GM23248 (cell line): ENCODE results near the gene C2orf72. TPM values are rescaled to one million over a fixed set of nuclear protein-coding genes. Genes with fewer than 3 reads are reported as not detected.

ENCODE experiments used
- DNase-seq: peaks from one replicate; pipeline ENCODE4 v3.0.0-alpha.2; 2015
- H2AFZ ChIP-seq: fragments of 200-600 bp; sonication (generic); 2 replicates; pipeline ENCODE4 v1.6.1; 2016; ENCODE audit warnings: antibody characterized with exemption
- H3F3A ChIP-seq: fragments of 200-600 bp; sonication (generic); 2 replicates; pipeline ENCODE4 v1.6.1; 2016; ENCODE audit warnings: mild to moderate bottlenecking, antibody characterized with exemption, mixed run types; ENCODE audit not compliant: insufficient read depth
- H3K27ac ChIP-seq: fragments of 200-600 bp; sonication (generic); 2 replicates; pipeline ENCODE4 v1.5.1; 2016; ENCODE audit warnings: mild to moderate bottlenecking
- H3K27me3 ChIP-seq: fragments of 200-600 bp; sonication (generic); replicated peaks from 2 replicates; pipeline ENCODE4 v1.6.1; 2016; ENCODE audit warnings: mild to moderate bottlenecking; ENCODE audit not compliant: insufficient read depth
- H3K36me3 ChIP-seq: fragments of 200-600 bp; sonication (generic); 2 replicates; pipeline ENCODE4 v1.6.1; 2016; ENCODE audit warnings: low read depth, mild to moderate bottlenecking
- H3K4me1 ChIP-seq: fragments of 200-600 bp; sonication (generic); 2 replicates; pipeline ENCODE4 v1.6.1; 2016; ENCODE audit warnings: mild to moderate bottlenecking; ENCODE audit not compliant: insufficient read depth
- H3K4me2 ChIP-seq: fragments of 200-600 bp; sonication (generic); one replicate; pipeline ENCODE4 v1.6.1; 2016; ENCODE audit warnings: mild to moderate bottlenecking; ENCODE audit not compliant: unreplicated experiment
- H3K4me3 ChIP-seq: fragments of 200-600 bp; sonication (generic); 2 replicates; pipeline ENCODE4 v1.5.1; 2016; ENCODE audit warnings: mild to moderate bottlenecking
- H3K79me2 ChIP-seq: fragments of 200-600 bp; sonication (generic); 2 replicates; pipeline ENCODE4 v1.6.1; 2016; ENCODE audit warnings: mild to moderate bottlenecking; ENCODE audit not compliant: insufficient read depth
- H3K9ac ChIP-seq: fragments of 200-600 bp; sonication (generic); 2 replicates; pipeline ENCODE4 v1.6.1; 2016; ENCODE audit warnings: mild to moderate bottlenecking
- H3K9me2 ChIP-seq: fragments of 200-600 bp; sonication (generic); 2 replicates; pipeline ENCODE4 v1.6.1; 2016; ENCODE audit warnings: mixed run types, mild to moderate bottlenecking, moderate library complexity; ENCODE audit not compliant: insufficient read depth
- H3K9me3 ChIP-seq: fragments of 200-600 bp; sonication (generic); one replicate; pipeline ENCODE4 v1.6.1; 2017; ENCODE audit warnings: low read depth
- H4K20me1 ChIP-seq: fragments of 200-600 bp; sonication (generic); 2 replicates; pipeline ENCODE4 v1.6.0; 2016; ENCODE audit not compliant: insufficient read depth
- EZH2 ChIP-seq: fragments of 200-600 bp; sonication (generic); IDR thresholded peaks from 2 replicates; pipeline ENCODE4 v1.6.1; 2018; ENCODE audit warnings: antibody characterized with exemption, mild to moderate bottlenecking; ENCODE audit not compliant: insufficient read depth, poor library complexity, severe bottlenecking
- EZH2phosphoT487 ChIP-seq: fragments of 200-600 bp; sonication (generic); IDR thresholded peaks from 2 replicates; pipeline ENCODE4 v1.6.1; 2018; ENCODE audit warnings: antibody characterized with exemption, moderate library complexity, mild to moderate bottlenecking, low read depth; ENCODE audit not compliant: insufficient read depth
- WGBS, 2 experiments: methylation state at CpG; one replicate each; pipeline ENCODE4 v1.1.6; 2015 to 2017; ENCODE audit warnings: low lambda C conversion rate in 2 of 2, low coverage in 1 of 2; ENCODE audit errors: missing lambda C conversion rate in 2 of 2; 5-methylcytosine and 5-hydroxymethylcytosine counted together
- in situ Hi-C: fragments of 300-500 bp; cut with MboI; formaldehyde crosslinking; loops from 2 replicates; pipeline ENCODE4 v1.15.0; 2020
- polyA plus RNA-seq: library from polyadenylated mRNA; unstranded; fragments of >200 nt; fragmentation: Nextera tagmentation; extraction: Ambion mirVana; gene quantifications from 2 replicates; pipeline ENCODE4 v1.2.1, GENCODE V29; 2016
- total RNA-seq: library from RNA; depleted of rRNA; stranded (reverse); fragments of >200 nt; shearing (Covaris generic); gene quantifications from 2 replicates; pipeline ENCODE4 v1.2.3, GENCODE V29; 2014

C2orf72 gene
- total and polyA plus RNA-seq, 2 experiments from 2014 or later = 0.11 TPM; not detected in 1

- in situ Hi-C loops = no loop called here
- H3K27me3 ChIP-seq = peaks cover 63% of the 10 kb centered on the region
These were observed 23.5 kb upstream of the C2orf72 start for GRCh38 chr2:231013820-231014219.

DNA sequence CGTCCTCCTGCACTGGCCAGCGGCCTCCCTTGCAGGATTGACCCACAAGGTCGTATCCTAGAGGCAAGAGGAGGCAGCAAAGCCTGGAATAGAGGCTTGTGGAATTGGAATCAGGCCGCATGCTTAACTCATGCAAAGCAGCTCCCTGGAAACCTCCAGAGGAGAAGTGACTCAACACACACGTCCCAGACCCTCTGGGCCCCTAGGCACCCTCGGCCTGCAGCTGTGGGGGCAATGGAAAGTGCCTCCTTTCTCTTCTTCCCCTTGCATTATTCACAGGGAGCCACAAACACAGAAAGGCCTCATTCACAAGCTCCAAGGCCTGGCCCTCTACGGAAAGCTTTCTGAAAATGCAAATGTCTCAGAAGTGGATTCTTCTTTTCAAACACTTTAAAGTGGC lies 21.8 kb upstream of the C2orf72 start:
- Histone ChIP-seq H3K4me2 (no peak overlapping the region), H3K79me2 (no peaks in the 10 kb centered on the region), H3K9me2 (no peaks in the 10 kb centered on the region), H3F3A (no peaks in the 10 kb centered on the region), H2AFZ (no peak overlapping the region), H3K27ac (no peak overlapping the region), H3K4me1 (no peaks in the 10 kb centered on the region), H3K36me3 (no peaks in the 10 kb centered on the region), H3K9ac (no peak overlapping the region), H4K20me1 (no peaks in the 10 kb centered on the region), H3K9me3 (no peaks in the 10 kb centered on the region), H3K27me3 (peaks cover 53% of the 10 kb centered on the region), H3K4me3 (no peak overlapping the region)
- TF ChIP-seq EZH2phosphoT487 (no peak), EZH2 (no peak)
- 35 to 45% methylated on average over 6 to 7 of the region's 7 CpGs for WGBS, 2 experiments
- DNase-seq = no peak
- in situ Hi-C loops = no loop called here

More at GRCh38 chr2:231013820-231014219, 23.5 kb upstream of the C2orf72 start:
- Histone ChIP-seq H3K9me3 (no peaks in the 10 kb centered on the region), H3K4me2 (no peak overlapping the region), H2AFZ (no peak overlapping the region), H3K9me2 (no peaks in the 10 kb centered on the region), H3K4me3 (no peak overlapping the region), H3K79me2 (no peaks in the 10 kb centered on the region), H3K4me1 (no peaks in the 10 kb centered on the region), H3K36me3 (no peaks in the 10 kb centered on the region), H3F3A (no peaks in the 10 kb centered on the region), H3K27ac (no peak overlapping the region), H3K9ac (no peak overlapping the region), H4K20me1 (no peaks in the 10 kb centered on the region)
- no peak for DNase-seq
- TF ChIP-seq EZH2 = no peak
- TF ChIP-seq EZH2phosphoT487 = no peak
- WGBS, 2 experiments = 2 to 3% methylated on average over 3 of the region's 3 CpGs

- H3K27me3 ChIP-seq = peaks cover 48% of the 10 kb centered on the region
- H4K20me1 ChIP-seq = no peaks in the 10 kb centered on the region
- no peak overlapping the region for H3K4me3 ChIP-seq
- no peak overlapping the region for H3K4me2 ChIP-seq
- TF ChIP-seq EZH2phosphoT487 = no peak
- no peak for TF ChIP-seq EZH2
- H3K27ac ChIP-seq = no peak overlapping the region
- H3K9me3 ChIP-seq = no peaks in the 10 kb centered on the region
- H3K79me2 ChIP-seq = no peaks in the 10 kb centered on the region
- no peaks in the 10 kb centered on the region for H3F3A ChIP-seq
- no peak overlapping the region for H2AFZ ChIP-seq
- 60 to 65% methylated on average over 3 of the region's 3 CpGs for WGBS, 2 experiments
- H3K9me2 ChIP-seq = no peaks in the 10 kb centered on the region
- in situ Hi-C loops = no loop called here
- DNase-seq = no peak
- no peaks in the 10 kb centered on the region for H3K36me3 ChIP-seq
- H3K9ac ChIP-seq = no peak overlapping the region
- no peaks in the 10 kb centered on the region for H3K4me1 ChIP-seq
These were observed 21.4 kb upstream of the C2orf72 start for GRCh38 chr2:231015926-231016325.

DNA sequence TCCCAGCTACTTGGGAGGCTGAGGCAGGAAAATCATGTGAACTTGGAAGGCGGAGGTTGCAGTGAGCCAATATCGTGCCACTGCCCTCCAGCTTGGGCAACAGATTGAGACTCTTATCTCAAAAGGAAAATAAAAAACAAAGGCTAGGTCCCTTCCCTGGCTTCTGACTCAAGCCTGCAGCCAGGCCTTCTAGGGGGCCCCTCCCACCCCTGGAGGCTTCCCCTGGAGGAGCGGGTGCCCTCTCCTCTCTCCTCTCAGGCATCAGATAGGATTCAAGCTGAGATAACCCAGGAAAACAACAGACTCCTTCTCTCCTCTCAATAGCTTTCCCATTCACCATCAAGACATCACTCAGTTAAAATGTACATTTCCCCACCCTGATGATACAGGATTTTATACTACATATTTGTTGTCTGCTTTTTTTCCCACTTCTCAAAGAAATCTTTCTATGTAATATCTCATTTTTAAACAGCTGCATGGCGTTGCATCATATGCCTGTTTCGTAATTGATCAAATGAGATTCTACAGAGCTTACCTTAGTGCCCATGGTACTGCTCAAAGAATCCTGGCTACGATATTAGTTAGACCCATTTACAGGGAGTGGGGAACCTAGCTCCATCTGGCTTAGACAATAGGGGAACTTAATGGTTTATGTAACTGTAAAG lies 20.6 kb upstream of the C2orf72 start:
- H3K4me3 ChIP-seq = no peak overlapping the region
- H2AFZ ChIP-seq = no peak overlapping the region
- TF ChIP-seq EZH2phosphoT487 = no peak
- TF ChIP-seq EZH2 = no peak
- H3K79me2 ChIP-seq = no peaks in the 10 kb centered on the region
- H3K9ac ChIP-seq = no peak overlapping the region
- no peaks in the 10 kb centered on the region for H4K20me1 ChIP-seq
- no peak for DNase-seq
- H3F3A ChIP-seq = no peaks in the 10 kb centered on the region
- H3K9me3 ChIP-seq = no peaks in the 10 kb centered on the region
- H3K27ac ChIP-seq = no peak overlapping the region
- in situ Hi-C loops = no loop called here
- no peaks in the 10 kb centered on the region for H3K36me3 ChIP-seq
- no peaks in the 10 kb centered on the region for H3K9me2 ChIP-seq
- no peaks in the 10 kb centered on the region for H3K4me1 ChIP-seq
- no peak overlapping the region for H3K4me2 ChIP-seq
- H3K27me3 ChIP-seq = peaks cover 51% of the 10 kb centered on the region
- WGBS, 2 experiments = 58 to 59% methylated on average over 5 to 6 of the region's 6 CpGs
